Left lung (tissue), 10 donors: ENCODE data around the gene RPS21. TPM values are rescaled to one million over a fixed set of nuclear protein-coding genes. Genes with fewer than 3 reads are reported as not detected.

ENCODE experiments used
- ATAC-seq: fragments of 200-7000 bp; cut with Tn5 transposase; one replicate; pipeline ENCODE4 v1.9.1; 2020; ENCODE audit warnings: moderate library complexity
- DNase-seq, 4 donors: peaks; one replicate each; pipeline ENCODE4 v3.0.0-alpha.2; 2013 to 2020
- H3K27ac ChIP-seq, 2 donors: fragments of 200-600 bp; sonication (generic) in 1 of 2; one replicate each; pipeline versions ENCODE4 v1.5.0 to v1.8.0; 2020 to 2021
- H3K27me3 ChIP-seq, 2 donors: fragments of 200-600 bp; sonication (generic) in 1 of 2; one replicate each; pipeline versions ENCODE4 v1.5.0 to v1.8.0; 2020 to 2021
- H3K36me3 ChIP-seq, 2 donors: fragments of 200-600 bp; sonication (generic) in 1 of 2; one replicate each; pipeline versions ENCODE4 v1.5.0 to v1.8.0; 2020 to 2021
- H3K4me1 ChIP-seq, 2 donors: fragments of 200-600 bp; one replicate each; pipeline ENCODE4 v1.8.0; 2021
- H3K4me3 ChIP-seq, 2 donors: fragments of 200-600 bp; sonication (generic) in 1 of 2; one replicate each; pipeline versions ENCODE4 v1.5.0 to v1.8.0; 2020 to 2021; ENCODE audit warnings: mild to moderate bottlenecking in 1 of 2
- H3K9me3 ChIP-seq, 2 donors: fragments of 200-600 bp; sonication (generic) in 1 of 2; one replicate each; pipeline versions ENCODE4 v1.5.0 to v1.8.0; 2020 to 2021
- CTCF ChIP-seq, 2 donors: fragments of 200-600 bp; sonication (generic) in 1 of 2; IDR thresholded peaks; one replicate each; pipeline versions ENCODE4 v1.5.0 to v1.8.0; 2021; ENCODE audit warnings: antibody characterized with exemption in 2 of 2
- intact Hi-C, 2 donors: fragments of 100-400 bp; cut with DNase I; formaldehyde crosslinking; loops; one replicate each; pipeline versions ENCODE4 v1.11.2 to v1.14.2; 2022
- polyA plus RNA-seq, 6 donors: library from polyadenylated mRNA; unstranded; fragments of 120-200 nt; gene quantifications; one replicate each; pipeline ENCODE4 v1.2.1, GENCODE V29; 2013; ENCODE audit not compliant: insufficient read length in 6 of 6
- total RNA-seq, 2 donors: library from RNA; stranded (reverse); fragmentation: NEBNext Ultra II Directional; extraction: Animal tissue kit (Norgen Biotek cat#: 25700); gene quantifications; one replicate each; pipeline ENCODE4 v1.2.1, GENCODE V29; 2021
- donor health status: DM: no; HTN: yes; CAD: no.
- donor health status: DM: no; HTN: no; CAD: no.

Gene RPS21
- total and polyA plus RNA-seq, 8 donors = 928 to 1,176 (median 1,013) TPM

- peaks cover 0 to 33% of the 10 kb centered on the region in 2 donors for H3K27me3 ChIP-seq
- peak in 3 of 4 donors; percentile 59 to 92 (median 83) for DNase-seq
- no peaks in the 10 kb centered on the region for H3K9me3 ChIP-seq
- intact Hi-C loops = no loop called here
- no peak for TF ChIP-seq CTCF (IDR thresholded peaks at IDR 0.05)
- peak; percentile 57 for ATAC-seq
- H3K4me1 ChIP-seq = peaks cover 33 to 95% of the 10 kb centered on the region in 2 donors
- H3K36me3 ChIP-seq = peaks cover 0 to 4% of the 10 kb centered on the region in 2 donors
- no peak overlapping the region for H3K4me3 ChIP-seq
- peak overlapping the region; percentile 86 for H3K27ac ChIP-seq
Observed at GRCh38 chr20:62361799-62362589, 24.9 kb upstream of the RPS21 start.

GRCh38 chr20:62362590-62362940, 24.3 kb upstream of the RPS21 start:
- Histone ChIP-seq H3K4me1 (peaks cover 30 to 95% of the 10 kb centered on the region in 2 donors), H3K9me3 (no peaks in the 10 kb centered on the region), H3K27me3 (peaks cover 0 to 33% of the 10 kb centered on the region in 2 donors), H3K27ac (peak overlapping the region; percentile 86), H3K36me3 (peaks cover 0 to 4% of the 10 kb centered on the region in 2 donors), H3K4me3 (no peak overlapping the region)
- ATAC-seq (no peak), DNase-seq (peak in 2 of 4 donors; percentile 33 to 83)
- no peak for TF ChIP-seq CTCF (IDR thresholded peaks at IDR 0.05)
- intact Hi-C loops = no loop called here

GRCh38 chr20:62362991-62363919, 23.6 kb upstream of the RPS21 start:
- Histone ChIP-seq H3K4me3 (peak overlapping the region in 1 of 2 donors; percentile 71), H3K27me3 (peaks cover 0 to 35% of the 10 kb centered on the region in 2 donors), H3K9me3 (no peaks in the 10 kb centered on the region), H3K4me1 (peaks cover 30 to 95% of the 10 kb centered on the region in 2 donors), H3K27ac (peak overlapping the region; percentile 79 to 86), H3K36me3 (peaks cover 0 to 4% of the 10 kb centered on the region in 2 donors)
- DNase-seq (peak in 2 of 4 donors; percentile 32 to 67), ATAC-seq (no peak)
- intact Hi-C loops = no loop called here
- no peak for TF ChIP-seq CTCF (IDR thresholded peaks at IDR 0.05)

- Histone ChIP-seq H3K36me3 (peaks cover 0 to 4% of the 10 kb centered on the region in 2 donors), H3K9me3 (no peaks in the 10 kb centered on the region), H3K27me3 (peaks cover 0 to 45% of the 10 kb centered on the region in 2 donors), H3K4me1 (peaks cover 36 to 95% of the 10 kb centered on the region in 2 donors), H3K27ac (peak overlapping the region; percentile 79 to 86), H3K4me3 (peak overlapping the region in 1 of 2 donors; percentile 71)
- no peak for ATAC-seq
- intact Hi-C loops = no loop called here
- peak in 2 of 4 donors; percentile 30 to 79 for DNase-seq
- TF ChIP-seq CTCF (IDR thresholded peaks at IDR 0.05) = no peak
Observed at GRCh38 chr20:62363920-62364851, 22.7 kb upstream of the RPS21 start.
